ENCODE results near the gene DBT.

Gene DBT

DNA sequence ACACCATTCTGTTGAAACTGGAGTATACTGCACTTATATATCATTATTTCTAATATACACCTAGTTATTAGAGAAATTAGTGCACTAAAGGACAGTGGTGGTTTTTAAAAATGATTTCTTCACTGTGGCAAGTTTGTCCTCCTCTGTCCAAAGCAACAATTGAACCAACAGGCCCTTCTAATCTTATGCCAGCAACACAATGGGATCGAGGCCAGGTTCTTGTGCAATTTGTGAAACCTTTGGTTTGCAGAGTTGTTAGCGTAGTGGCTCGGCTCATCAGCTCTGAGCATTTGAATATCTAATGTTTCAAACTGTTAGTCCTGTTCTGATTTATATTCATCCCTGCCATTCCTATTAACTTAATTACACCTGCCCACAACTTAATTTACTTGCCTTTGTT lies 61.7 kb downstream of the DBT start:
- DNase-seq: no peak

DNA sequence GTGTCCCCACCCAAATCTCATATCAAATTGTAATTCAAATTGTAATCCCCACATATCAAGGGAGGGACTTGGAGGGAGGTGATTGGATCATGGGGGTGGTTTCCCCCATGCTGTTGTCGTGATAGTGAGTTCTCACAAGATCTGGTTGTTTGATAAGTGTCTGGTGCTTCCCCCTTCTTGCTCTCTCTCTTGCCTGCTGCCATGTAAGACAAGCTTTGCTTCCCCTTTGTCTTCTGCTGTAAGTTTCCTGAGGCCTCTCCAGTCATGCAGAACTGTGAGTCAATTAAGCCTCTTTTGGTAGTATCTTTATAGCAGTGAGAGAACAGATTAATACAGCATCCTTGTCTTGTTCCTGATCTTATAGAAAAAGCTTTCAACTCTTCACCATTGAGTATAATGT lies 65.1 kb downstream of the DBT start:
- peak in 1 of 5 experiments; percentile 40 for DNase-seq

DNA sequence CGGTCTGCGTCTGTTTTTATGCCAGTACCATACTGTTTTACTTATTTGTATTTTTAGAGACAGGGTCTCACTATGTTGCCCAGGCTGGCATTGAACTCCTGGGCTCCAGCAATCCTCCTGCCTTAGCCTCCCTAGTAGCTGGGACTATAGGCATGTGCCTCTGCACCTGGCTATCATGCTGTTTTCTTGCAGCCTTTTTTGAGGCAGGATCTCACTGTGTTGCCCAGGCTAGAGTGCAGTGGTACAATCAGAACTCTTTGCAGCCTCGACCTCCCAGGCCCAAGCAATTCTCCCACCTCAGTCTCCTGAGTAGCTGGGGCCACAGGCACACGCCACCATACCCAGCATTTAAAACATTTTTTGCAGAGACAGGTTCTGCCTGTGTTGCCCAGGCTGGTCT lies 66.3 kb downstream of the DBT start:
- no peak for DNase-seq

DNA sequence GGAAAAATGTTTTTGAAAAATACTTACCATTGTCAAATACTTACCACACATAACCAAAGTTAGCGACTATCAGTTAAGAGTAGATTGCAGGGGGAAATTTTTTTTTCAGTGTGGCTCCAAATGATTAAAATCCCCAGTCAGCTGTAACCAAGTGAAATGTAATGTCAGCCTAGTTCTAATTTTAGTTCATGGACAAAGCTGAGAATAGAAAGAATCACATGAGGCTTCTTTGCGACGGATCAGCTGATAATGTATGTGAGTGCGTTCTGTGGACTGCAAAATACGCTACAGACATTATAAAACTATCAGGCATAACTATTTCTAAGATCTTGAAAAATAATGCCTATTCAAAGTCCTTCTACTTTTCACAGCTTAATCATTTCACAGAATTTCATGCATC lies 71.5 kb downstream of the DBT start, which contains the start of gene LRRC39:
Gene LRRC39 (minus strand): TSS at position 166 of the 400 bp plus-strand sequence. CDS start 9,740 bp downstream, outside the sequence.
- no peak for DNase-seq

DNA sequence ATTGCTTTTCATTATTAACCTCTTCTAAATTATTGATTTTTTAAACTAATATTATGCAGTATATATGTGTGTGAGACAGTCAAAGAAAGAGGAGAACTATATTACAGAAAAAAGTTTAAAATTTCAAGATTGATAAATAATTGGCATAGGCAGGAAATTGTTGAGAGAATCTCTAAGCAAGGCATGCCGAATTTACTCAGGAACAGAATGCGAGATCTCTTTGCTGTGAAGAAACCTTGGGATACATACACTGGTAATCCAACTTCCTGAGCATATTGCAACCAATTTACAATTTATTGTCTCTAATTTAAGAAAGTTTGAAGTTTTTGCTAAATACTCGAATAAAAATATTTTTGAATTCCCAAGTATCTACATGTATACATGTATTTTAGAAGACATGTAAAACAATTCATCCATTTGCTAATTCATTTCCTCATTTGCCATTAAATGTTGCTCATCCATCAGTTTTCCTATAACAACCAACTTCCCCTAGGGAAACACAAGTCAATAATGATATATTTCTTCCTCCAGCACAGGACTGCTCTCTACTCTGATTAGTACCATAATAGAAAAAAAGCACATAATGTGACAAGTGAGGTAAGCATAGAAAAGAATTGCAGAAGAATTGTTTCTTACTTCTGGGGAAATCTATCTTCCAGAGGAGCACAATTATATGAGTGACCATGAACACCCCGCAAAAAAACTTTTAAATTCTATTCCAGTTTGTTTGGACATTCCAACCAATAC lies 72.2 kb downstream of the DBT start:
- DNase-seq: no peak

DNA sequence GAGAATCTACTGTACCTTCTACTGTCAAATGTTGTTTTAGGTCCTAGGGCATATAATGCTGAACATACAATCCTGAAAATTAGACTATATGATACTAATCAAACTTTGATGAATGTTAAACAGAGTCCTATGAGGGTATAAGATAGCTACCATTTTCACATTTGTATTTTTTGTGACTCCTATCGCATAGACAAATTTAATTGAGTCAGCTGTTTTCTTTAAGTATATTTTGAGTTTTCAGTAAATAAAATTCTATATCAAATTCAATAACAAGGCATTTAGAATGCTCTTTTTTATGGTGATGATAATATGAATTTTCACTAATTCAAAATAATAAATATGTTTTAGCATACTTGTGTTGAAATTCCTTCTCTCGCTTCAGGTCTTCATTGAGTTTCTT lies 81.6 kb downstream of the DBT start:
- no peak for DNase-seq

DNA sequence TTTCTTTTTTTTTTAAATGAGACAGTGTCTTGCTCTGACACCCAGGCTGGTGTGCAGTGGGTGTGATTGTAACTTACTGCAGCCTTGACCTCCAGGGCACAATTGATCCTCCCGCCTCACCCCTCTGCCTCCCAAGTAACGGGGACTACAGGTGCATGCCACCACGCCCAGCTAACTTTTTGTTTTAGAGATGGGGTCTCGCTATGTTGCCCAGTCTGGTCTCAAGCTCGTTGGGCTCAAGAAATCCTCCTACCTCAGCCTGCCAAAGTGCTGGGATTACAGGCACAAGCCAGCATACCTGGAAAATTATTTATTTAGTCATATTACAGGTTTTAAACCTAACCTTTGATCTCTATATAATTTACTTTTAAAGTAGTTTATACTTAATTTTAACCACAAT lies 84.9 kb downstream of the DBT start:
- DNase-seq: no peak

DNA sequence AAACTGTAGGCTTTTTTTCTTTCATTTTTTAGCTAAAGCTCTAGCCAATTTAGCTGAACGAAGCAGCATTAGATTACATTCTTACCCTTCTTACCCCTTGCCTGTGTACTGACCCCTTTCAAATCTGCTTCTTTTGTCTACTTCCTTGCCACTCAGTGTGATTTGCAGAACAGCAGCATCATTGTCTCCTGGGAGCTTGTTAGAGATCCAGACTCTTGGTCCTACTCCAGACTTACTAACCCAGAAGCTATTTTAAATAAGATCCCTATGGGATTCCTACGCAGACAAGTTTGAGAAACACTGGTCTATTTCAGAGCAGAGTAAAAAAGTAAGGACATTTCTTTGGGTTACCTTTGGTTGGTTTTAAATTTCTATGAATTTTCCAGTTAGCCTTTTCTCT lies 85.4 kb downstream of the DBT start:
- DNase-seq: no peak

DNA sequence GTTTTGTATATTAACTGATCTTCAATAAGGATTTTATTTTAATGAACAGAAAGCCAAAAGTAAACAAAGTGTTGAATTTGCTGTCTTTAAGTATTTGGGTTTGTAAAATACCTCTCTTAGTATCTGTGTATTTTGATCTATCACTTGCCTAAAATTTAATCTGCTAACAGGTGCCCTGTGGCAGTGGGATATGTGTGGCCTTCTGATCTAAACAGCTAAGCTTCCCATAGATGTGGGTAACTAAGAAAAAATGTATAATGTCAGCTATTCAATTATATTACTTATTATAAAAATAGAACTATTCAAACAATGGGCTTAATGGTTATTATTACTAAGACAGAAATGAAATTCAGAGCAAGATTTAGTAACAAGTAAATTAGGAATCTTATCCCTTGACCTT lies 86.8 kb downstream of the DBT start:
- DNase-seq: no peak

DNA sequence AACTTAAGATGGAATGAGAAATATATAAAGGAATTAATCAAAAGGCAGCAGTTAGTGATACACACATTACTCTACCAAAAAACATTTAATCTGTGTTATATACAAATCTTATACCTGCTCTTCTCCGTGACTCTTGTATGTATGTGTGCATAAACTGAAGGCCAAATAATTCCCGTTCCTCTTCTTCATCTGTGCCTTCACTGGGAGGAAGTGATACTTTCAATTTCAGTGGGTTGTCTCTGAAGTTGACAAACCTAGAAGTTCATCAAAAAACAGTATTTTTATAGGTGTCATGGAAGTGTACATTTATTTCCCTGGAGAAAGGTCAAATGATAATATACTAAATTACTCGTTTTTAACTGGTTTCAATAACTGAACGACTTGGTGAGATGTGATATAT lies 97.4 kb downstream of the DBT start:
- DNase-seq: no peak

DNA sequence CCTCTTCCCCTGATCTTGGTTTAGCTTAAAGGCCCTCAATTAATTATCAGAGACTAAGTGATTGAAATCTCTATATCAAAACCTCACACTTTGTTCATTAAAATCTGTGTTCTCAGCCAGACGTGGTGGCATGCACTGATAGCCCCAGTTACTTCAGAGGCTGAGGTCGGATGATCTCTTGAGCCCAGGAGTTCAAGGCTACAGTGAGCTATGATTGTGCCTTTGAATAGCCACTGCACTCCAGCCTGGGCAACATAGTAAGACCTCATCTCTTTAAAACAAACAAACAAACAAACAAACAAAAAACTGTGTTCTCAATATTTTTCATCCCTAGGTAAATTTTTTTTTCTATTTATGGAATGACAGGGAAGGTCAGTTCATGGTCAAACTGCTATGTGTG lies 98.0 kb downstream of the DBT start:
- DNase-seq: no peak

DNA sequence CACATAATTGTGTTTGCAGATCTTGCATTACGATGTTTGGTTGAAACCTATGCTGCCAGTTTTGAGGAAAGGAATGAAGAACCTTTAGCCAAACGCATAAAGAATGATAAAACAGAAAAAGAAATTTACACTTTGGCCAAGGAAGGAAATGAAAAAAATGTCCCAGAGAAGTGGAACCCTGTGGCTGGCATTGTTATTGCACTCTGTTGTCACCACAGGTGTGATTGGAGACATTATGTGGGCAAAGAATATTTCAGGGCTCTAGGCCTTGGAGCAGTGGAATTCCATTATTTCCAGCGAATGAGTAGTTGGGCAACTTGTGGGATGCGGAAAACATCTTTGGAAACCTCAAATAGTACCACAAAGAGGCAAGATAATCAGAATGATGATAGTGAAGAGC lies 101.8 kb downstream of the DBT start:
- DNase-seq: no peak

DNA sequence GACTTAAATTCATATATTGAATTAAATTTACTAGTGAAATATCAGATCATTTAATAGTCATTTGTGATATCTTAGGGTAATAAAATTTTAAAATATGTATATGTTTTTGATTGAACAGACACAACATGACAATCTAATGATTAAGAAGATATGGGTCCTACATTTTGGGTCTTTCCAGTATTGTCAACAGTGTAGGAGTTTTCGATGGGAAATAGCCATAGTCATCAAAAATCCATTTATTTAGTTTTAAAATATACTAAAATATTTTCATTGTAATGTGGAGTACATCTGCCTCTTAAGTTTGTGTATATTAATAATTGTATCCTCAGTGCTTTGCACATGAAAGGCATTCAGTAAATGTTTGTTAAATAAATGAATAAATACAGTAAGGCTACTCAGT lies 102.7 kb downstream of the DBT start:
- DNase-seq: no peak

DNA sequence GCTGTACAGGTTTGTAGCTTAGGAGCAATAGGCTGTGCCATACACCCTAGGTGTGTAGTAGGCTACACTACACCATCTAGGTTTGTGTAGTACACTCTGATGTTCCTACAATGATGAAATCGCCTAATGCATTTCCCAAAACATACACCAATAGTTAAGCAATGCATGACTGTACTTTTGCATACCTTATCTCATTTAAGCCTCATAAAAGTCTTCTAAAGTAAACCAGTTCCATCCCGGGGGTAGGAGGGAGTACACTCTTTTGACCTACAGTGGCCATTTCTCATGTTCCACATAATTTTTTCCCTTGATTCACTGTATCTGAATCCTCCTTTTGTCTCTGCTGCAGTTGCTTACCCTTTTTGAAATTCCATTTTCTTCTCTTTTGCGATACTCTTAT lies 104.5 kb downstream of the DBT start:
- DNase-seq: no peak

DNA sequence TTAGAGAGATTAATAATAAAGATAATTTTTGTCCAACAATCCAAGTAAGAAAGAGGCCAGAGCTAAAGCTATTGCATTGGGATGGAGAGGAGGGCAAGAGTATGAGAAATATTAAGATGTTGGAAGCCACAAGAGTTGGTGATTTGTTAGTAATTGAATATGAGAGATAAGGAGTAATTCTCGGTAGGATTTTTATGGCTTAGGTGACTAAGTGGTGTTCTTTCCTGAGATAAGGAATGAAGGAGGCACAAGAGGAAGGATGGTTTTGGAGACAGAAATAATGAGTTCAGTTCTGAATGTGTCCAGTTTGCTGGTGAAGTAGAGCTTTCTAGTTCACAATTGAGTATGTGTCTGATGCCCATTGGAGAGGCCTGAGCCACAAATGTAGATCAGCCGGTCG lies 107.3 kb downstream of the DBT start:
- no peak for DNase-seq

DNA sequence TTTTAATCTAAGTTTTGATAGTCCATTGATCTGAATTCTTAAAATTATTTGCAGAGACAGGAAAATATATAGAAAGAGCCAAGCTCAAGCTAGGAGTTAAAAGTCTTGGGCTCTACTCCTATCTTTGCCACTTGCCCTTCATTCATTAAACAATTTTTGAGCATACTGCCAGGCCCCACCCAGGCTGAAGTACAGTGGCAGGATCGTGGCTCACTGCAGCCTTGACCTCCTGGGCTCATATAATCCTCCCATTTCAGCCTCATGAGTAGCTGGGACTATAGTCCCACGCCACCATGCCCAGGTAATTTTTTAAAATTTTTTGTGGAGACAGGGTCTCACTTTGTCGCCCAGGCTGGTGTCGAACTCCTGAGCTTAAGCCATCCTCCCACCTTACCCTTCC lies 108.4 kb downstream of the DBT start:
- DNase-seq: no peak

DNA sequence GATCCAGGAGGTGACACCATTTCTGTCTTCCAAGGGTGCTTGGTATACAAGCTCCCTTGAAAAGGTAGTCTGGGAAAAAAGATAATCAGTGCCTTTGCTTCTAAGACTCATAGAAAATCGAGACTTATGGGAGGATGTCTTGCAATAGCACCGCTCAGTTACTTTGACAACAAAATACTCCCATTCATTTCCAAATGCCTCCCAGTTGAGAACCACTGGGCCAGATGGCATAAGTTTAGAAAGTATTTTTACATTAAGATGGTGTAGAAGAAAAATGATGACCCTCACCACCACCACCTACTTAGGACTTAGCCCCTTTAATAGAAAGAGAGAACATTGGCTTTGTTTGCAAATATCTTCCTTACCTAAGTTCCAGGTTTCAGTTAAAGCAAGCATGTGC lies 112.0 kb downstream of the DBT start:
- DNase-seq: no peak
